IPS-18c (cell line): ENCODE results near the gene MCRS1.

Experiments
- H3K4me3 ChIP-seq: 2 replicates; pipeline ENCODE4 v1.7.0; 2013; ENCODE audit warnings: low read depth, mild to moderate bottlenecking, low read length, moderate library complexity; ENCODE audit not compliant: insufficient read depth
- H3K9me3 ChIP-seq: one replicate; pipeline ENCODE4 v1.6.1; 2013; ENCODE audit warnings: mild to moderate bottlenecking, low read length, moderate library complexity; ENCODE audit not compliant: control insufficient read depth, insufficient read depth

The MCRS1 gene

DNA sequence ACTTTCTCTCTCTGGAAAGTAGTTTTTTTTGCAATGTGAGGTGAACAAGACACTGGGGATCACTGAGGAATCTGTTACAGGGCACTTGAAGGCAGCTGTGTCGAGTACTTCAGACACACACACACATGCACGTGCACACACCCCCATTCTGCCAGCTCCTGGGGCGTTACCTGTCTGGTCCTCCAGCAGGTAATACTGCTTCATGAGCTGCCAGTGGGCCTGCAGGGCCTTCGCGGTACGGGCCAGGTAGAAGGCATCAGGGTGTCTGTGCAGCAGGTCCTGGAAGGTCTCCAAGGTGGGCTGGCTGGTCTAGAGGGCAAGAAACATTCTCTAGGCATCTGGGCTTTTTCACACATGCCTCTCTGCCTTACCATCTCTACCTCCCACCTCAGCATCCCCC lies 5.1 kb downstream of the MCRS1 start:
- no peaks in the 10 kb centered on the region for H3K9me3 ChIP-seq
- H3K4me3 ChIP-seq = no peak overlapping the region

DNA sequence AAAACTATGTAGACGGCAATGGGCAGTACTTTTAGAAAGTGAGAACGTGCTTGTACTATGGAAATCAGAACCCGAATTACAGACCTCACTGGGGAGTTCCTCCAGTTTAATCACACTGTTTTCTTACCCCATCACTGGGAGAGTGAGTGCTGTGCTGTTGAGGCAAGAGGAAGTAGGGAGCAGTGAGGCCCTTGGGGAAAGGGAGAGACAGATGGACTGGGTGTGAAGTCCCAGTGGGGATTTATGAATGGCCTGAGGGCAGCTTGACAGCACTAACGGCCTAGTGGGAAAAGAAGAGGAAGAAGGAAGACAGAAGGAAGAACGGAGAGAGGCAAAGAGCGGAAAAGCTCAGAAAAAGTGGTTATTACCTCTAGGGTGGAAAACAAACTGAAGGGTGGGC lies 5.7 kb downstream of the MCRS1 start:
- Histone ChIP-seq H3K9me3 (no peaks in the 10 kb centered on the region), H3K4me3 (no peak overlapping the region)

DNA sequence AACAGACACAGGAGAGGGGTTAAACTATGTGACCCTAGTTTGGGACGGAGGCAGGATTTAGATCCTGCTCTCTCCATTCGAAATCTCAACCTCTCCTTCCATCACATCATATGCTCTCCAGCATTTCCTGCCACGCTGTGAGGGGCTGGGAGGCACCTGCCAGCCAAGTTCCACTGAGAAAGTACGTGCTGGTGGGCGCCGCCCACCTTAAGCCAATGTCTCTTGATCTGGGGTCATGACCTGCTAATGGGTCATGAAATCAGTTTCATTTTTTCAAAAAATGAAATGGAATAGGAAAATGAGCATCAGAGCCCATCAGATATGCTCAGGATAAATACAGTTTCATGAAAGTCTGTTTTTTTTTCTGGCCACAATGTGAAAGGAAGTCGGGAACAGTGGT lies 7.2 kb downstream of the MCRS1 start:
- H3K9me3 ChIP-seq = no peaks in the 10 kb centered on the region
- H3K4me3 ChIP-seq = no peak overlapping the region

DNA sequence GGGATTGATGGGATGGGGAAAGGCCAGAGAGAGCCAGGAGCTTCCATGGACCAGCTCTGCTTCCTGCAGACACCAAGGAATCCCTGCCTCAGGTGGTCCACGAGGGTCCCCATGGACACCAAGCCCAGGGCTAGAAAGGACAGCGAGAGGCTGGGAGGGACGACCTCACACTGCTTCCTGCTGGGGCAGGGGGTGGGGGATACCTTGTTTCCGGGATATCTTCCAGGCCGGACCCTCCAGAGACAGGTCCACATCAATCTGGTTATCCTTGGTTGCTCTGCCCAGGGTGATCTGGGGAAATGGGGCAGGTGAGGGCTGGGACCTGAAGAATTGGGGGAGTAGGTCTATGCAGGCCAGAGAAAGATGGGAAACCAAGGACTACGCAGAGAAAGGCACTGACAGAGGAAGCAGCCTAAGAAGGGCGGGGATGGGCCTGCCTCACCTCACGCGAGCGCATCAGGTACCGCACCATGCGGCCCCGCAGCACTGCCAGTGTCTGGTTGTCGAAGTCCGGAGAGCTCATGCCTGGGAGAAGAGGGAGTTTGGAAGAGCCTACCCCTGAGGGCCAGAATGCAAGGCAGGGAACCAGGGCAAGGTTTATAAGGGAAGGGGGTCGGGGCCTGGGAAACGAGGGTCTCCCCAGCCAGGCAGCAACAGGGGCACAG lies 8.8 kb downstream of the MCRS1 start:
- H3K4me3 ChIP-seq = no peak overlapping the region

DNA sequence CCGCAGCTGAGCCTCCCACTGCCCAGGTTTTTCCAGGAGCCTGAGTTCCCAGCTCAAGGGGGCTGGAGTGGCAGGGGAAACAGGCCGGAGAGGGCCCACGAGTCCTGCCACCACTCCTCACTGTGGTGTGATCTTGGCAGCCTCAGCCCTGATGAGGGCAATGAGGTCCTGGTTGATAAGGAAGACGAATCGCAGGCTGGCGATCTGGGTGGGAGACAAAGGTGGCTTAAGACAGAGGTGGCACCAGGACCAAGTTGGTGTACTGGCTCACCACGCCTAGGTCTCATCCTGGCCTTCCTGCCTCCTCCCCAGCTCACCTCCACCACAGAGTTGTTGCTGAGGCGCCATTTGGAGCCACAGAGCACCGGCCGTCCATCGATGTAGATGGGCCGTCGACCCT lies 9.4 kb downstream of the MCRS1 start:
- Histone ChIP-seq H3K9me3 (no peaks in the 10 kb centered on the region), H3K4me3 (no peak overlapping the region)

More for the DNA sequence above, 8.8 kb downstream of the MCRS1 start:
- no peaks in the 10 kb centered on the region for H3K9me3 ChIP-seq

DNA sequence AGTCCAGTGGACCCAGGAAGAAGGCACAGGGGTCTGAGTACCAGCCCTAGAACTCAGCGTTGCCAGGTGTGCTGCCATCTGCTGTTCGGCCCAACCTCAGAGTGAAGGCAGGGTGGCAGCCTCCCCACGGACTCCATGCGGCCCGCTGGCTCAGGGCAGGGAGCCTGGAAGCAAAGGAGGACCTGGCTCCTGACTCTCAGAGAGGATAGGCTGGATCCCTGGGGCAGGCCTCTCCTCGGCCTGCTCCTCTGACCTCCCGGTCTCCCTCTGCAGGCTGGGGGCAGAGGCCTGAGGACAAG lies 10.1 kb downstream of the MCRS1 start:
- H3K4me3 ChIP-seq = no peak overlapping the region
- H3K9me3 ChIP-seq = no peaks in the 10 kb centered on the region

DNA sequence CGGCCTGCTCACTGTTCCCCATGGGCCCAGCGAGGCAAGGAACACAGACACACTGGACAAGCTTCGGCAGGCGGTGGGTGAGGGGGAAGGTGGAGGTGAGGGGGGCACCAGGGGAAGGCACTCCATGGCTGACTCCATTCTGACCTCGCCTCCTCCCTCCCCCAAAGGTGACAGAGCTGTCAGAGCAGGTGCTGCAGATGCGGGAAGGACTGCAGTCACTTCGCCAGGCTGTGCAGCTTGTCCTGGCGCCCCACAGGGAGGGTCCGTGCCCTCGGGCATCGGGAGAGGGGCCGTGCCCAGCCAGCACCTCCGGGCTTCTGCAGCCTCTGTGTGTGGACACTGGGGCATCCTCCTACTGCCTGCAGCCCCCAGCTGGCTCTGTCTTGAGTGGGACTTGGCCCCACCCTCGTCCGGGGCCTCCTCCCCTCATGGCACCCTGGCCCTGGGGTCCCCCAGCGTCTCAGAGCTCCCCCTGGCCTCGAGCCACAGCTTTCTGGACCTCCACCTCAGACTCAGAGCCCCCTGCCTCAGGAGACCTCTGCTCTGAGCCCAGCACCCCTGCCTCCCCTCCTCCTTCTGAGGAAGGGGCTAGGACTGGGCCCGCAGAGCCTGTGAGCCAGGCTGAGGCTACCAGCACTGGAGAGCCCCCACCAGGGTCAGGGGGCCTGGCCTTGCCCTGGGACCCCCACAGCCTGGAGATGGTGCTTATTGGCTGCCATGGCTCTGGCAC lies 10.6 kb downstream of the MCRS1 start:
- Histone ChIP-seq H3K9me3 (no peaks in the 10 kb centered on the region), H3K4me3 (no peak overlapping the region)

DNA sequence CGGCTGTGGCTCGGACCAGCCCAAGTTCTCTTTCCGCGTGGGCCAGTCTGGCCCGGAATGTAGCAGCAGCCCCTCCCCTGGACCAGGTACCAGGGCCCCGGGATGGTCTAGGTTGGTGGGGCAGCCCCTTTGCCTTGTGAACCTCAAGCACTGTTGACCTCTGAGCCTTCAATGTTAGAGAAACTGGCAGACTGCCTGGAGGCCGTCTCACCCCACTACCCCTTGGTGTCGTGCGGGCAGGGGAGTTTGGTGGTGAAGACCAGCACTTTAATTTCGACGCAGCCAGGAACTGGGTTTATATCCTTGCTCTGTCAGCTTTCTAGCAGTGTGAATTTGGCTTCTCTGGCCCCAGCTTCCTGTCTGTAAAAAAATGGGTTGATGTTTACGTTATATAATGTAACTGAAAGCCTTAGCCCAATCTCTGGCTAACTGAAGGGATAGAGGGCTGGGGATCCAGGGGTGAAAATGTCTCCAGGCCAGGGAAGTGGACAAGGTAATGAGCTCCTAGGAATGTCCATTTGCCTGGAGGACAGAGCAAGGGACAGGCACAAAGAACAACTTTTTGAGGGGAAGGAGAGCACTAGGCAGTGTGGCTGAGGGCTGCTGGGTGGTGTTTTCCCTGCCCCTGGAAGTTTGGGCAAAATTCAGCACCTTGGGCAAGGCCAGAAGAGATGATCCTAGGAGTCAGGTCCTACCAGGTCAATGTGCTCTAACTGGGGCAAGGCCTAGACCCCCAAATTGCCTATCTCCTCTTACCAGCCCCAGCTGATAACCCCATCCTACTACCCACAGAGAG lies 11.4 kb downstream of the MCRS1 start:
- Histone ChIP-seq H3K4me3 (no peak overlapping the region), H3K9me3 (no peaks in the 10 kb centered on the region)

DNA sequence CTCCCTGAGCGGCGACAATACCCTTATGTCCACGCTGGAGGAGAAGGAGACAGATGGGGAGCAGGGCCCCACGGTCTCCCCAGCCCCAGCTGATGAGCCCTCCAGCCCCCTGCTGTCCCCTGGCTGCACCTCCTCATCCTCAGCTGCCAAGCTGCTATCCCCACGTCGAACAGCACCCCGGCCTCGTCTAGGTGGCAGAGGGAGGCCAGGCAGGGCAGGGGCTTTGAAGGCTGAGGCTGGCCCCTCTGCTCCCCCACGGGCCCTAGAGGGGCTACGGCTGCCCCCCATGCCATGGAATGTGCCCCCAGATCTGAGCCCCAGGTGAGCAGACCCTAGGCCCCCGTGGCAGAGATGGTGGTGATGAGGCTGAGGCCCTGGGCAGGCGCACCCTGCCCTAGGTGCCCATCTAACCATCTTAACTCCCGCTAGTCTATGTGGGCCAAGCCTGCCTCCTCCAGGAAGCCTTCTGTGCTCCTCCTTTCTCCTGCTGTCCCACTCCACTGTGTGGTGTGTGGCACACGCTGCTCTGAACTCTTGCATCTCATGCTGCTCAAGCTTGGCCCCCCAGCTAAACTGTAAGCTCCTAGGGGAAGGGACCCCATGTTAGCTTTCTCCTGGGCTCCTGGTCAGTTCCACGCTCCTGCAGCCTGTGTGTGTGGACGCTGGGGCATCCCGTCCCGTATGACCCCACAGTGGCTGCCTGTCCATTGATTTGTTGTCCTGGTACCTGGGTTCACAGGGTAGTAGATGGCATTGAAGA lies 12.1 kb downstream of the MCRS1 start:
- Histone ChIP-seq H3K9me3 (no peaks in the 10 kb centered on the region), H3K4me3 (no peak overlapping the region)

DNA sequence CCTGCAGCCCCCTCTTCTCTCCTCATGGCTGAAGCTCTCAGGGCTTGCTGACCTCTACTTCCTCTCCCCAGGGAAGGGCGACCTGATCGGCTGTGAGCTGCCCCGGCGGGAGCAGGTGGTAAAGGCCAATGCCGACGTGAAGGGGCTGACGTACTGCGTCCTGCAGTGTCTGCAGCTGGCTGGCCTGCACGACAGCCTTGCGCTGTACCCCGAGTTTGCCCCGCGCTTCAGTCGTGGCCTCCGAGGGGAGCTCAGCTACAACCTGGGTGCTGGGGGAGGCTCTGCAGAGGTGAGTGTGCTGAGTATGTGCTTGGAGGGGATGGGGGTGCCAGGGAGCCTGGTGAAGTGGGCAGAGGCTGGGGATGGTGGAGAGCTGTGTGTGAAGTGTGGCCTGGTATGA lies 13.7 kb downstream of the MCRS1 start:
- Histone ChIP-seq H3K9me3 (no peaks in the 10 kb centered on the region), H3K4me3 (no peak overlapping the region)

DNA sequence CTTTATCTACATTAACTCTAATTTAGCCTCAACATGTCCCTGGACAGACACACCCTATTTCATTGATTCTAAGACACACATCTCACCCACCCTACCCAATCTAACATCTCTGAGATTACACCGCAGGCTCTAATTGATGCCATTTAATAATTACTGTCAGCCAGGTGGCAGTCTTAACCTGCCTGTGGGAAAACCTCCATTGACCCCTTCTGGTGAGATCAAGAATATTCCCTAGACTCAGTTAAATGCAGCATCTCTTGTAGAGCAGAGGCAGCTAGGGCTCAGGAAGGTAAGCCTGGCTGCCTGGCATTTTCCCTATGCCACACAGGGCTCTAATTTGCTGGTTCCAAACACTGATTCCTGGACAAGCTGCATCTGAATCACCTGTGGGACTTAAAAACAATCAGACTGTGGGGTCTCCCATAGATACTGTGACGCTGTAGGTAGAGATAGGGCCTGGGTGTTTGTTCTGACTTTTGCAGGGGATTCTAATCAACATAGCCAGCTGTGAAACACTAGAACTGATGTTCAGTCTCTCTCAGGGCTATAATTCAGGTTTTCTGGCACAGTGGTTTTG lies 14.3 kb downstream of the MCRS1 start:
- no peaks in the 10 kb centered on the region for H3K9me3 ChIP-seq
- H3K4me3 ChIP-seq = no peak overlapping the region

DNA sequence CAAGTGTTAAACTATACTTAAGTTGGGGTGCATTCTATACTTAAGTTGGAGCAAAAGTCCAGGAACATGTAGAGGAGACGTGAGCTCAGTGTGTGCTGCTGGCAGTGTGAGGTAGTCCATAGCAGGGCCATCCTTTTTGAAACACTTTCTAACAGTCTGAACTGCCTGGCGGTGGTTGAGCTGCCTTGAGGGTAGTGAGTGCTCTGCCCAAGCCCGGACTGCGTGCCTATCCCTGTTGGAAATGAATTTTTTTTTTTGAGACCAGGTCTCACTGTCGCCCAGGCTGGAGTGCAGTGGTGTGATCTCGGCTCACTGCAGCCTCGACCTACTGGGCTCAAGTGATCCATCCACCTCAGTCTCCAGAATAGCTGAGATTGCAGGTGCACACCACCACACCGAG lies 15.0 kb downstream of the MCRS1 start:
- H3K4me3 ChIP-seq = no peak overlapping the region
- H3K9me3 ChIP-seq = no peaks in the 10 kb centered on the region

DNA sequence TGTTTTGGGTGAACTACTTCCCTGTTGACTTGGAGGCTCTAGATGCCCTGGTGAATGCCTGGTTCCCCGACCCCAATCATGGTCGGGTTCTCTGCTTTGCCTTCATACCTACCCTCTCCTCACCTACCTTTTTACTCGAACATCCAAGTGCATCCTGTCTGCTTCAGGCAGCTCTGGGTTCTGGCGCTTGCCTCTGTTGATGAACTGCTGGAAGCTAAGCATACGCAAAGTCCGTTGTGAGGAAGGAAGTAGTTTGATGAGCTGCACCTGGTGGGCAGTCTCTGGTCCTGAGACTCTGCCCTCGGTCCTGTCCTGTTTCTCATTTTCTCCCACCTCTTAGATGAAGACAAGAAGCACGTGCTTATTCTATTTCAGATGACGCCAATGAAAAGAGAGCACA lies 15.5 kb downstream of the MCRS1 start:
- Histone ChIP-seq H3K9me3 (no peaks in the 10 kb centered on the region), H3K4me3 (no peak overlapping the region)

DNA sequence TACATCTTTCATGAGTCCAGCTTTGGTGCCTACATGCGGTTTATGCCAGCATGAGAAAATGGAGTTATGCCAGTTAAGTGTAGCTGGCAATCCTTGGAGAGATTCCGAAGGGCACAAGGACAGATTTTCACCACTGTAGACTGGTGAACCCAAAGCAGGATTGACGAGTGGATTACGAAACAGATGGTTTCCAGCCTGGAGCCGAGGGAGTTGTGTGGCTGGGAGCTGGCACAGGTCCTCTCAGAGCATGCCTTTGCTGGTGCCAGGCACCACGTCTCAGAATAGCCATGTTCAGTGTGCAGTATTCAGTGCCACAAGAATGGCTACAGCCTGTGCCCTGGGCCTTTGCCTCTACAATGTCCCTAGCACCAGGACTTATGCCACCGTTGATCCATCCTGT lies 15.9 kb downstream of the MCRS1 start:
- peaks cover 3% of the 10 kb centered on the region for H3K9me3 ChIP-seq
- no peak overlapping the region for H3K4me3 ChIP-seq

DNA sequence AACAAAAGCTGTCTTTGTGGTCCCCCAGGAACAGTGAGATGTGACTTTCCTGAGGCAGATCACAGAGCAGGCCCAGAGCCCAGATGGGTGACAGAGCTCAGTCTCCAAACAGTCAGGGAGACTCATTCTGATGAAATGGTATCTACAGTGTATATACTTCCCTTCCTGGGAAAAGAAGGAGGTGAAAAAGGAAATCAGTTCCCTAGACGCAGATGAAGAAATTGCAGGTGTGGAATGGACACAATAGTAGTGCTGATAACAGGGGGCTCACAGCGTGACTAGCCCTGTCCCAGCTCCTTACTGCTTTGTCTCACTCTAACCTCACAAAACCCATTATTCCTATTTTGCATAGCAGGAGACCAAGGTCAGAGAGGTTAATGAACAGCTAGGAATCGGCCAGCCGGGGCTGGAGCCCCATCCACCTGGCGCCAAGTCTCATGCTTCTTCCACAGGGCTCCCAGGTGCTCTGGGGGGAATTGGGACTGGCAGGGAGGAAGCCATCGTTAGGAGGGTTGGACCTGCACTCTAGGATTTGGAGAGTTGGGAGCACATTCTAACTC lies 17.2 kb downstream of the MCRS1 start:
- Histone ChIP-seq H3K9me3 (peaks cover 3% of the 10 kb centered on the region), H3K4me3 (no peak overlapping the region)

DNA sequence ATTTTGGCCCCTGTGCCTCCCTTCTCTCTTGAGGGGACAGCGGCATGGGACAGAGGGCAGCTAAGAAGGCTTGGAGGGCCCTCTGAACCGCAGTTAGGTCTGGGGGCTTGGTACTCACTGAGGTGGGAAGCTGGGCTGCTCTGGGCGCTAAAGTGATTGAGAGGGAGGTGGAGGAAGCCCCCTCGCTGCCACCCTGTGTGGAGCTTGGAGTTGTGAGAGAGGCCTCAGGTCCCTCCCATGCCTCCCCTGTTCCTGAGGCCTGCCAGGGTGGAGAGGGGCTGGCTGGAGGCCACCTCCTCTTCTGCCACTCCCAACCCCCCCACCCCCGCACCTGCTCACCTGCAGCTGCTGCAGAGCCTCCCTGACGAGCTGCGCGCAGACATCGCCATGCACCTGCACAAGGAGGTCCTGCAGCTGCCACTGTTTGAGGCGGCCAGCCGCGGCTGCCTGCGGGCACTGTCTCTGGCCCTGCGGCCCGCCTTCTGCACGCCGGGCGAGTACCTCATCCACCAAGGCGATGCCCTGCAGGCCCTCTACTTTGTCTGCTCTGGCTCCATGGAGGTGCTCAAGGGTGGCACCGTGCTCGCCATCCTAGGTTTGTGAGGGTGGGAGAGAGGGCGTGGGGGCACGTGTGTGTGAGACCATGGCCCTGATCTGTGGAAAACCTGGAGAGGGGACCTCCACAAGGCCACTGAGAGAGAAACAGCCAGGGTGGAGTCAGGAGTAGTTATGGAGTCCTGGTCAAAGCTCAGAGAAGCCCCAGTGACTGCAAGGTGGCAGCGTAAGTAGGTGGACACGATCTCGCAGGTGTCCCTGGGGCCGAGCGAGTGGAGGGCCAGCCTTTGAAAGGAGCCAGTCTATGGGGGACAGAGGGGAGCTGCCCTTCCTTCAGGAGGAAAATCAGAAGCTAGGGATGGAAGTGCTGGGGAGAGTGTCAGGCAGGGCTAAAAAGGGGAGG lies 17.9 kb downstream of the MCRS1 start:
- peaks cover 3% of the 10 kb centered on the region for H3K9me3 ChIP-seq
- H3K4me3 ChIP-seq = 0 out of 2 replicates have a peak overlapping the region, but pooled peaks have one; percentile 26
